ENCODE data around the gene SH3BGRL.
"Not testable (repeated sequence)": the region's sequence is repeated elsewhere in the genome, so short reads cannot be mapped to it uniquely, and the experiment has no call there.

Gene SH3BGRL

GRCh38 chrX:81261576-81261975, 59.7 kb downstream of the SH3BGRL start:
- DNase-seq = no peak

GRCh38 chrX:81263059-81263458, 61.2 kb downstream of the SH3BGRL start:
- DNase-seq = no peak

DNA sequence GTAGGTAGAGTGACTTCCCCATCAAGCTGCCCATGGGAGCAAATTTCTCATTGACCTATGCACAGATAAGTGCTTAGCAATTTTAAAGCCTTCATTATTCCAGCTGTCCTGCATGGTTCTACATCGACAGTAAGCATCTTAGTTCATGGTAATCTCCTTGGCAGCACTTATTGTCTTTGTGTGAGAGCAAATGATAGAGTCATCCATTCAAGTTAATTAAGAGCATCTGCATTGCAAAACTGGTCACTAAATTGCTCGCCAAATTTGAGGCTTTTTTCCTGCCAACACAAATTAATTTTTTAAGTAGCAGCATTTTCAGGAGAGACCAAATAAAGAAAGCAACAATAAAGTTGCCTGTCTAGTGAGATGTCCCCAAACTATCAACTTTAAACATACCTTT, 76.7 kb downstream of the SH3BGRL start:
- no peak for DNase-seq

DNA sequence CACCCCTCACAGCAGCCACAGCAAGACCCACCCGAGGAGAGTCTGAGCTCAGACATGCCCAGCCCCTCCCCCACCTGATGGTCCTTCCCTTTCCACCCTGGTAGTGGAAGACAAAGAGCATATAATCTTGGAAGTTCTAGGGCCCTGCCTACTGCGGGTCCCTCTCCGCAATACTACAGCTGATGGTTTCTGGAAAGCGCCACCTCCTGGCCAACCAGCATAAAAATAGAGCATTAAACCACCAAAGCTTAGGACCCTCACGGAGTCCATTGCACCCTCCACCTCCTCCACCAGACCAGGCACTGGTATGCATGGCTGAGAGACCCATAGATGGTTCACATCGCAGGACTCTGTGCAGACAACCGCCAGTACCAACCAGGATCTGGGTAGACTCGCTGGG, 78.2 kb downstream of the SH3BGRL start:
- no peak for DNase-seq

GRCh38 chrX:81286075-81286474, 84.2 kb downstream of the SH3BGRL start:
- DNase-seq = no peak

- DNase-seq = no peak
These were observed 84.7 kb downstream of the SH3BGRL start for GRCh38 chrX:81286608-81287007.

GRCh38 chrX:81291996-81292395, 90.1 kb downstream of the SH3BGRL start:
- DNase-seq = no peak

- no peak for DNase-seq
These were observed 92.2 kb downstream of the SH3BGRL start for GRCh38 chrX:81294101-81294500.

- DNase-seq = no peak
These were observed 100.0 kb downstream of the SH3BGRL start for GRCh38 chrX:81301877-81302276.

GRCh38 chrX:81304563-81304962, 102.7 kb downstream of the SH3BGRL start:
- DNase-seq = no peak

DNA sequence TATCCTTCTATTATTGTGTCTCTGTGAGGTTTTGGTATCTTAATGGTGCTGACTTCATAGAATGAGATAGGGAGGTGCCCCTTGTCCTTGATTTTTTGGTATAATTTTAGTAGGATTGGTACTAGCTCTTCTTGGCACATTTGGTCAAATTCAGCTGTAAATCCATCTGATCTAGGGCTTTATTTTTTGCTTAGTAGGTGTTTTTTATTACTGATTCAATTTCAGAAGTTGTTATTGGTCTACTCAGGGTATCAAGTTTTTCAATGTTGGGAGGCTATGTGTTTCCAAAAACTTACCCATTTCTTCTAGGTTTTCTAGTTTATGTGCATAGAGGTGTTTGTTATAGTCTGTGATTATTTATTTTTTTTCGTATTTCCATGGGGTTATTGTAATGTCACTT, 103.3 kb downstream of the SH3BGRL start:
- DNase-seq = no peak

DNA sequence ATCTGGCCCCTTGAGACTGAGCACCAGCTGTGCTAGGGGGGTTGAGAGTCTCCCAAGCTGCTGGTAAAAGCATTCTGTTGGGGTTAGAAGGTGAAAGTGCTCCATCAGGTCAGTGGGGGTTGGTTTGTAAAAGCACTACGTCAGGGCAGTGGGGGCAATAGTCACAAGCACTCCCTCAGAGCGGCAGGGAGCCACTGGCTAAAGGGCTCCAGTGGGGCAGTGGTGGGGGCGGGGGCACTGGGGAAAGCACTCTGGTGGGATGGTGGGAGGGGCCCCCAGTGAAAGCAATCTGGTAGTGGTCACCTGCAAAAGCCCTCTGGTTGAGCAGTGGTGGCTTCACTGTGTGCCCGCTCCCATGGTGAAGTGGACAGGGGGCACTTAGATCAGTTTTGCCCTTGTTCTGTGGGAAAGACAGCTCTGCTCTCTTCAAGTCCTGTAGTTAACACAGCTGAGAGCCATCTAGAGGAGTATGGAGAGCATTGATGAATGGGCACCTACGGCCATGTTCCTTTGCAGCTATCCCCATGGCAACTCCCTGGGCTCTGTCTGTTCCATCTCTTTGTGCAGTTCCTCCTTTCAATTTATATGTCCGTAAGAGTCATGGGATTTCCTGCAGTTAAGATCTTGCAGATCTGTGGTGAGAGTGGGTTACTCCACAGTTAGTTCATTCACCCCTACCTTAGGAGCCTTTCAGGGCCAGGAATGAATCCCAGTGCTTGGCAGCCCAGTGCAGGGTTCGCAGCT, 106.4 kb downstream of the SH3BGRL start:
- no peak for DNase-seq

DNA sequence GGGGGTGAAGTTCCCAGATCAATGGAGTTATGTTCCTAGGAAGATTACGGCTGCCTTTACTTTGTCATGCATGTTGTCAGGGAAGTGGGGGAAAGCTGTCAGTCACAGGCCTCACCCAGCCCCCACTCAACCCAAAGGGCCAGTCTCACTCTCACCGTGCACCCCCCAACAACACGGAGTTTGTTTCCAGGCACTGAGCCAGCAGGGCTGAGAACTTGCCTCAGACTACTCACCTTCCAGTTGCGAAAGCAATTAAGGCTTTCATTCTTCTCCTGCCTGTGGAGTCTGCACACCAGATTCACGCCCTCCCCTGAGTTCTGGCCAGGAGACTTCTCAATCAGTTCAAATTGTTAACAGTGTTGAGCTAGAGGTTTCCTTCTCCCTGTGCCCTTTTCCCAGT, 114.3 kb downstream of the SH3BGRL start:
- DNase-seq = no peak

- not testable (repeated sequence) for DNase-seq
These were observed 129.8 kb downstream of the SH3BGRL start for GRCh38 chrX:81331653-81332052.

- no peak for DNase-seq
These were observed 134.7 kb downstream of the SH3BGRL start for GRCh38 chrX:81336455-81337152.

GRCh38 chrX:81337805-81338204, 135.9 kb downstream of the SH3BGRL start:
- no peak for DNase-seq

DNA sequence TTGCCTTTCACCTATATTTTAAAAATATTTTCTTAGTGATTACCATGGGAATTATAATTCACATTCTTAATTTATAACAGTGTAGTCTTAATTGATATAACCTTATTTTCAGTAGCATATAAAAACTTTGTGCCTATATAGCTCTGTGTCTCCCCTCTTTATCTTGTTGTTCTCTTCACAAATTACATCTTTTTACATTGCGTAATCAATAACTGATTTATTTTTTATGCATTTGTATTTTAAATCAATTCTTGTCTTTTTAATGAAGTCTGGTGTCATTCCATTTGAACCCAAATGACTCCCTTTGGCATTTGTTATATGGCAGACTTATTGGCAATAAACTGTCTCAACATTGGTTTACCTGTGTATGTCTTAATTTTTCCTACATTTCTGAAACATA, 137.0 kb downstream of the SH3BGRL start:
- no peak for DNase-seq

- DNase-seq = not testable (repeated sequence)
These were observed 143.4 kb downstream of the SH3BGRL start for GRCh38 chrX:81345296-81345695.
